ENCODE results near the gene ZNF492. TPM values are rescaled to one million over a fixed set of nuclear protein-coding genes. Genes with fewer than 3 reads are reported as not detected.

The ZNF492 gene
- total and polyA plus RNA-seq, 4 donors: 0.08 to 0.80 (median 0.10) TPM

- TF ChIP-seq CTCF (IDR thresholded peaks at IDR 0.05; ENCODE audit: control extremely low read depth, extremely low read depth): no peak
- ATAC-seq (ENCODE audit: insufficient read depth, low FRiP score) (no peak), DNase-seq (no peak)
- Histone ChIP-seq H3K27ac (ENCODE audit: low read depth in 1 of 2, low read length in 1 of 2) (no peak overlapping the region), H3K27me3 (ENCODE audit: control insufficient read depth in 3 of 3, insufficient read depth in 3 of 3, low read length in 2 of 3) (peaks cover 0 to 4% (median 0%) of the 10 kb centered on the region in 3 donors), H3K4me3 (no peak overlapping the region), H3K9ac (ENCODE audit: insufficient read depth in 1 of 2, low read length in 2 of 2) (no peak overlapping the region), H3K4me1 (ENCODE audit: control insufficient read depth in 5 of 5, insufficient read depth in 5 of 5, low read length in 5 of 5) (no peaks in the 10 kb centered on the region), H3K36me3 (ENCODE audit: control insufficient read depth in 4 of 4, insufficient read depth in 4 of 4, low read length in 4 of 4) (no peaks in the 10 kb centered on the region), H3K9me3 (ENCODE audit: control insufficient read depth in 4 of 4, insufficient read depth in 3 of 4, low read length in 3 of 4) (peaks cover 0 to 39% (median under 1%) of the 10 kb centered on the region in 4 donors)
- 79 to 80% methylated on average over 18 of the region's 18 CpGs for WGBS, 2 donors
These were observed 33.2 kb upstream of the ZNF492 start for GRCh38 chr19:22600690-22601648.

GRCh38 chr19:22601906-22602630, 32.1 kb upstream of the ZNF492 start:
- Histone ChIP-seq H3K27ac (ENCODE audit: low read depth in 1 of 2, low read length in 1 of 2) (no peak overlapping the region), H3K9ac (ENCODE audit: insufficient read depth in 1 of 2, low read length in 2 of 2) (no peak overlapping the region), H3K4me1 (ENCODE audit: control insufficient read depth in 5 of 5, insufficient read depth in 5 of 5, low read length in 5 of 5) (no peaks in the 10 kb centered on the region), H3K9me3 (ENCODE audit: control insufficient read depth in 4 of 4, insufficient read depth in 3 of 4, low read length in 3 of 4) (peaks cover 0 to 34% (median under 1%) of the 10 kb centered on the region in 4 donors), H3K27me3 (ENCODE audit: control insufficient read depth in 3 of 3, insufficient read depth in 3 of 3, low read length in 2 of 3) (peaks cover 0 to 4% (median 0%) of the 10 kb centered on the region in 3 donors), H3K36me3 (ENCODE audit: control insufficient read depth in 4 of 4, insufficient read depth in 4 of 4, low read length in 4 of 4) (no peaks in the 10 kb centered on the region), H3K4me3 (no peak overlapping the region)
- ATAC-seq (ENCODE audit: insufficient read depth, low FRiP score) (no peak), DNase-seq (no peak)
- WGBS, 2 donors: 81 to 85% methylated on average over 12 of the region's 12 CpGs
- TF ChIP-seq CTCF (IDR thresholded peaks at IDR 0.05; ENCODE audit: control extremely low read depth, extremely low read depth): no peak

- ATAC-seq (ENCODE audit: insufficient read depth, low FRiP score) (no peak), DNase-seq (no peak)
- TF ChIP-seq CTCF (IDR thresholded peaks at IDR 0.05; ENCODE audit: control extremely low read depth, extremely low read depth): no peak
- Histone ChIP-seq H3K9me3 (ENCODE audit: control insufficient read depth in 4 of 4, insufficient read depth in 3 of 4, low read length in 3 of 4) (peaks cover 0 to 38% (median under 1%) of the 10 kb centered on the region in 4 donors), H3K4me3 (no peak overlapping the region), H3K9ac (ENCODE audit: insufficient read depth in 1 of 2, low read length in 2 of 2) (no peak overlapping the region), H3K36me3 (ENCODE audit: control insufficient read depth in 4 of 4, insufficient read depth in 4 of 4, low read length in 4 of 4) (no peaks in the 10 kb centered on the region), H3K4me1 (ENCODE audit: control insufficient read depth in 5 of 5, insufficient read depth in 5 of 5, low read length in 5 of 5) (no peaks in the 10 kb centered on the region), H3K27me3 (ENCODE audit: control insufficient read depth in 3 of 3, insufficient read depth in 3 of 3, low read length in 2 of 3) (peaks cover 0 to 4% (median 0%) of the 10 kb centered on the region in 3 donors), H3K27ac (ENCODE audit: low read depth in 1 of 2, low read length in 1 of 2) (no peak overlapping the region)
- WGBS, 2 donors: 70 to 73% methylated on average over 19 of the region's 19 CpGs
These were observed 31.4 kb upstream of the ZNF492 start for GRCh38 chr19:22602631-22603272.
